ENCODE measurements around the gene MAB21L1. TPM values are rescaled to one million over a fixed set of nuclear protein-coding genes. Genes with fewer than 3 reads are reported as not detected.

MAB21L1 gene
- total RNA-seq, 1 donor from 2014 or later, result 48.7 TPM

DNA sequence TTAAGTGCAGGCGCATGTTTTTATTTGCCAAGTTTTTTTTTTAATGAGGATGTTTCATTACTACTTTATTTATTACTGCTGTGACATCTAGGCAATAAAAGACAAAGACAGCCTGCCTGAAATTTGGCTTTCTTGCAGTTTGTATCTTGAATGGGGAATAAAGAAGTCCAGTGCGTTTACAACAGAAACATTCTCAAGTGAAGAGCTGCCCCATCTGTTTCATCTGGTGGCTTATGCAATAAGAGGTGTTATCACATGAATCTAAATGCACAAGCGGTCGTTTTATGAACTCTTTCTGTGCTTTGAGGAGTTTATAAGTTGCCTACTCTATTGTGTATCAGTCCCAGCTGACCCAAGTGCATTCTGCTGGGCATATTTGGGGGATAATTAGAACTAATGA is 12.6 kb upstream of the MAB21L1 start:
- Mint-ChIP-seq H3K4me3 (ENCODE audit: unreplicated experiment) (no peak overlapping the region), H3K27ac (ENCODE audit: unreplicated experiment) (peak overlapping the region; percentile 82), H3K36me3 (ENCODE audit: unreplicated experiment) (no peaks in the 10 kb centered on the region), H3K9me3 (ENCODE audit: unreplicated experiment) (peaks cover 9% of the 10 kb centered on the region), H3K27me3 (ENCODE audit: unreplicated experiment) (peaks cover 6% of the 10 kb centered on the region), H3K4me1 (ENCODE audit: low read depth, unreplicated experiment) (peaks cover 34% of the 10 kb centered on the region)
- TF ChIP-seq, protein P1, sequence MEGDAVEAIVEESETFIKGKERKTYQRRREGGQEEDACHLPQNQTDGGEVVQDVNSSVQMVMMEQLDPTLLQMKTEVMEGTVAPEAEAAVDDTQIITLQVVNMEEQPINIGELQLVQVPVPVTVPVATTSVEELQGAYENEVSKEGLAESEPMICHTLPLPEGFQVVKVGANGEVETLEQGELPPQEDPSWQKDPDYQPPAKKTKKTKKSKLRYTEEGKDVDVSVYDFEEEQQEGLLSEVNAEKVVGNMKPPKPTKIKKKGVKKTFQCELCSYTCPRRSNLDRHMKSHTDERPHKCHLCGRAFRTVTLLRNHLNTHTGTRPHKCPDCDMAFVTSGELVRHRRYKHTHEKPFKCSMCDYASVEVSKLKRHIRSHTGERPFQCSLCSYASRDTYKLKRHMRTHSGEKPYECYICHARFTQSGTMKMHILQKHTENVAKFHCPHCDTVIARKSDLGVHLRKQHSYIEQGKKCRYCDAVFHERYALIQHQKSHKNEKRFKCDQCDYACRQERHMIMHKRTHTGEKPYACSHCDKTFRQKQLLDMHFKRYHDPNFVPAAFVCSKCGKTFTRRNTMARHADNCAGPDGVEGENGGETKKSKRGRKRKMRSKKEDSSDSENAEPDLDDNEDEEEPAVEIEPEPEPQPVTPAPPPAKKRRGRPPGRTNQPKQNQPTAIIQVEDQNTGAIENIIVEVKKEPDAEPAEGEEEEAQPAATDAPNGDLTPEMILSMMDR (IDR thresholded peaks at IDR 0.05; ENCODE audit: partially characterized antibody, unreplicated experiment), result no peak
- no peak for DNase-seq

DNA sequence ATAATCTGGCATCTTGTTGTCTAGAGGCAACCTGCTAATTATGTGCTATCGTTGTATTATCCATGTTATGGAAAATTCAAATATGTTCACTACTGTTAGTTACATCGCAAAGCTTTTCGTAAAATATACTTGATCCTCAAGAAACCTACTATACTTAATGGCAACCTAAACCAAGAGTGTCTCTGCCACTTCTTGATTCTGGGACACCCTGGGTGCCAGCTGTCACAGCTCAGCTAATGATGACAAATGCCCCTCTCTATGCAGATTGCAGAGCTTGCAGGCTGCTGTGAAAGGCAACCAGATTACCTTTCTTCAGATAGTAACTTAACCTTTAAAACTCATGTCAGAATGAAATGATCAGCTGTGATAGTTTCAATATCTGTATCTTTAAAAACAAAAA is 8.9 kb upstream of the MAB21L1 start:
- Mint-ChIP-seq H3K36me3 (ENCODE audit: unreplicated experiment) (no peaks in the 10 kb centered on the region), H3K4me3 (ENCODE audit: unreplicated experiment) (peak overlapping the region; percentile 74), H3K27me3 (ENCODE audit: unreplicated experiment) (peaks cover 6% of the 10 kb centered on the region), H3K4me1 (ENCODE audit: low read depth, unreplicated experiment) (peaks cover 48% of the 10 kb centered on the region), H3K9me3 (ENCODE audit: unreplicated experiment) (peaks cover 9% of the 10 kb centered on the region), H3K27ac (ENCODE audit: unreplicated experiment) (peak overlapping the region; percentile 90)
- TF ChIP-seq, protein P1 (IDR thresholded peaks at IDR 0.05; ENCODE audit: partially characterized antibody, unreplicated experiment), result no peak
- DNase-seq, result peak; percentile 62

DNA sequence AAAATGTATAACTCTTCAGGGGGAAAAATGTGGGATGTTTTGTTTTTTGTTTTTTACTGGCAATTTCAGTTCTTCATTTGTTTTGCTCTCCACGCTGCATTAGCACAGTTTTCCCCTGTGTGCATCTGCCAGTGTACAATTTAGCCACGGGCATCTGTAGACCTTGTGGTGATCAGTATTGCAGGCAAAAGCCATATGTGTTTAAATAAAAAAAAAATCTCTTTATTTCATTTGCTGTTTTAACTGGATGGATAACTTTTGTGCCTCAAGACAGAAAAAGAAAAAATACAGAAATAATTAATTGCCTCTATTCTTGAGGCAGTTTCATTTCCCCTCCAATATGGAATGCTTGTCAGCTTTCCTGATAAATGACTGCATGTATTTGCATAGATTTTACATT is 7.9 kb upstream of the MAB21L1 start:
- DNase-seq, result peak; percentile 32
- H3K27ac Mint-ChIP-seq (ENCODE audit: unreplicated experiment), result peak overlapping the region; percentile 96
- H3K27me3 Mint-ChIP-seq (ENCODE audit: unreplicated experiment), result peaks cover 6% of the 10 kb centered on the region
- peaks cover 9% of the 10 kb centered on the region for H3K9me3 Mint-ChIP-seq (ENCODE audit: unreplicated experiment)
- peaks cover 50% of the 10 kb centered on the region for H3K4me1 Mint-ChIP-seq (ENCODE audit: low read depth, unreplicated experiment)
- no peaks in the 10 kb centered on the region for H3K36me3 Mint-ChIP-seq (ENCODE audit: unreplicated experiment)
- TF ChIP-seq, protein P1 (IDR thresholded peaks at IDR 0.05; ENCODE audit: partially characterized antibody, unreplicated experiment), result no peak
- H3K4me3 Mint-ChIP-seq (ENCODE audit: unreplicated experiment), result peak overlapping the region; percentile 77

DNA sequence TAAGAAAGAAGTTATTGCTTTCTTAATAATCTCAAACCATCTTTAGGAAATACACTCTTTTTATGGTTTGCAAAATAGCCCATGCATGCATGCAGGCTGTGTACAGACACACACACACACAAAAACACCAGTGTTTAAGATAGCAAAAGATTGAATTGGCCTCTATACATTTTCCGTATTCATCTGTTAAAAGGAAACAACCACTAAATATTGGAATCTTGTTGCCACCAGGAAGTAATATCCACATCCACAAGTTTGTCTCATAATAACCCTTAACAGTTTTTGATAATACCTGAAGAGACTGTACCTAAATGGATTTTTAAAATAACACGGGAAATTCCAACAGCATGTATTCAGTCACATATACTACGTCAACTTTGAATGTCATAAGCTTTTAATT is 7.3 kb upstream of the MAB21L1 start:
- Mint-ChIP-seq H3K4me3 (ENCODE audit: unreplicated experiment) (peak overlapping the region; percentile 63), H3K27ac (ENCODE audit: unreplicated experiment) (peak overlapping the region; percentile 90), H3K4me1 (ENCODE audit: low read depth, unreplicated experiment) (peaks cover 50% of the 10 kb centered on the region), H3K9me3 (ENCODE audit: unreplicated experiment) (peaks cover 6% of the 10 kb centered on the region), H3K36me3 (ENCODE audit: unreplicated experiment) (no peaks in the 10 kb centered on the region), H3K27me3 (ENCODE audit: unreplicated experiment) (peaks cover 2% of the 10 kb centered on the region)
- TF ChIP-seq, protein P1 (IDR thresholded peaks at IDR 0.05; ENCODE audit: partially characterized antibody, unreplicated experiment), result no peak
- DNase-seq, result no peak

DNA sequence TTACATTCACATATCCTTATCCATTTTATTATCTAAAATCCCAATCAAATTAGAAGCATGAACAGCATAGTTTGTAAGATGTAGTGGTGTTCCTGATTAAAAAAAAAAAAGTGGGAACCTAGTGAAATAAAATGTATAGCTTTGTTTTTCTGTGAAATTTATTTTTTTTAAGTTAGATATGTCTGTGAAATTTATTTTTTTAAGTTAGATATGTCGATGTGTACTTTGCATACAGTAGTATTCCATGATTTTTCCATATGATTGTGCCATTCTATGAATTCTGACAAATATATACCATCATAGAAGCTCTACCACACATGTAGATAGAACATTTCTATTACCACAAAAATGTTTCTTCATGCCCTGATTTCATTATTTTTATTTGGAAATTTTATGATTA is 6.0 kb upstream of the MAB21L1 start:
- no peak overlapping the region for H3K4me3 Mint-ChIP-seq (ENCODE audit: unreplicated experiment)
- no peak overlapping the region for H3K27ac Mint-ChIP-seq (ENCODE audit: unreplicated experiment)
- peaks cover 54% of the 10 kb centered on the region for H3K4me1 Mint-ChIP-seq (ENCODE audit: low read depth, unreplicated experiment)
- no peaks in the 10 kb centered on the region for H3K36me3 Mint-ChIP-seq (ENCODE audit: unreplicated experiment)
- peaks cover 8% of the 10 kb centered on the region for H3K9me3 Mint-ChIP-seq (ENCODE audit: unreplicated experiment)
- no peak for DNase-seq
- TF ChIP-seq, protein P1 (IDR thresholded peaks at IDR 0.05; ENCODE audit: partially characterized antibody, unreplicated experiment), result no peak
- H3K27me3 Mint-ChIP-seq (ENCODE audit: unreplicated experiment), result peaks cover 10% of the 10 kb centered on the region

Measured in glutamatergic neuron (in vitro differentiated cells).